Measurements from ENCODE around the gene CHST1. TPM values are rescaled to one million over a fixed set of nuclear protein-coding genes. Genes with fewer than 3 reads are reported as not detected.
A peak's percentile ranks its signal among the peaks of the same experiment; 100 is the strongest.

The CHST1 gene
- polyA plus RNA-seq, 1 donor: 3.0 TPM

DNA sequence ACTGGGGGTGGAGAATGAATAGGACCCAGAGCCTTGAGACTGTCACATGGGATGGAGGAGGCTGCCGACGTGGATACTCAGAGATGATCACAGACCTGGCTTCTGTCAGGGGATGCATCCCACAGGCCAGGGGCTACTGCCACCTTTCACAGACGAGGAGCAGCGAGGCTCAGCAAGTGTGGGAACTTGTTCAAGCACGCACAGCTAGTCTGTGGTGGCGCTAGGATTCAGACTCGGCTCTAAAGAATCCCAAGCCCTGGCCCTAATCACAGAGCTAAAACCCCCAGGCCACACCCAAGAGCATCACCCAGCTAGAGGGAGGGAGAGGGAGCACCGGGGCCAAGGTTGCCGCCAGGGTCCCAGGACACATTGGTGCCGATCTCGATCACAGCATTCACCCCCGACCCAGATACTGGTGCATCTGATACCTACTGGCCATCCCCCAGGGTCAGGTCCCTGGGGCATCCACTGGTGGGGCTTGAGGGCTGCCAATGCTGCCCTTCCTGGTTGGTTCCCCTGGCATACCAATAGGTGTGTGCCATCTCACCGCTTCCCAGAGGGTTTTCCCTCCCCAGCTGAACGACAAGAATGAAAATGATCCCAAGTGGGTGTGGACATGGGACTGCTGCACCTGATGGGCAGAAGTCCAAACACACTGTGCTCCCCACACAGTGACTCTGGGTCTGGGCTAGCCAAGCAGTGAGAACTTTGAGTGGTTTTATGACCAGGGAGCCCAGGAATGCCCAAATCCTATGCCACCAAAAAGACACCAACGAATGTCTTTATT, 6.2 kb downstream of the CHST1 start:
- Histone ChIP-seq H3K36me3 (ENCODE audit: control insufficient read depth, insufficient read depth, low read length) (no peaks in the 10 kb centered on the region), H3K27ac (ENCODE audit: low read length) (peak overlapping the region; percentile 33), H3K27me3 (ENCODE audit: control insufficient read depth, insufficient read depth, low read length) (peaks cover 67% of the 10 kb centered on the region), H3K4me1 (ENCODE audit: control insufficient read depth, insufficient read depth, low read length) (peaks cover 17% of the 10 kb centered on the region), H3K9me3 (ENCODE audit: control insufficient read depth, low read depth, low read length) (peaks cover 2% of the 10 kb centered on the region), H3K4me3 (ENCODE audit: low read length) (no peak overlapping the region)
- no CpG with 5 or more reads among the region's 15 CpGs for WGBS (ENCODE audit: insufficient coverage, low lambda C conversion rate)
- DNase-seq: no peak

DNA sequence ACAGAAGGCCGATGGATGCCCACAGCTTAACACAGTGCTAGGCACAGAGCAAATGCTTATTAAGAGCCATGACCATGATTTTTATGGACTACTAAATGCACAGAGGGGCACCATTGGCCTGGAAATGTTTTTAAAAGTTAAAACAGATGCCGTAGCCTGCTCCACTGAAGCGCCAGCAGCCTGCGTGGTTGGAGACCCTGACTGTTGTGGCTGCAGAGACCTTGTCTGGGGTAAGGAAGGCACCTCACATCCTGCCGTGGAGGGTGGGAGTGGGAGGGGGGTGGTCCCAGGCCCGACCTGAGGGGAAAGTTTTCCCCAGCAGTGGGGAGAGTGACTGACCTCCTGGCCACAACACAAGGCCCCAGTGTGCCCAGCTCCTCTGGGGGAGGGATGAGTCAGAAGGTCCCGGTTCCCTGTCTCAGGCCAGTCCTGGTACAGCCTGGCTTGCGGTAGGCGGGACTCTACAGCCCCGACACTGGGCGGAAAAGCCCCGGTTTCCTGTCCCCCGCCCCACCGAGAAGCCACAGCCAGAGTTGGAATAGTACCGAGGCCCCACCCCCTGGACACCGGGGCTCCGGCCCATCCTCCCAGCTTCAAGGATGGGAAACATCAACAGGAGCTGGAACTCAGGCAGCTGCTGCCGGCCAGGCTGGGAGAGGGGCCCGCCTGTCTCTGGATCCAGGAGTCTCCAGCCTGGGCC, 7.0 kb downstream of the CHST1 start:
- peaks cover 59% of the 10 kb centered on the region for H3K27me3 ChIP-seq (ENCODE audit: control insufficient read depth, insufficient read depth, low read length)

DNA sequence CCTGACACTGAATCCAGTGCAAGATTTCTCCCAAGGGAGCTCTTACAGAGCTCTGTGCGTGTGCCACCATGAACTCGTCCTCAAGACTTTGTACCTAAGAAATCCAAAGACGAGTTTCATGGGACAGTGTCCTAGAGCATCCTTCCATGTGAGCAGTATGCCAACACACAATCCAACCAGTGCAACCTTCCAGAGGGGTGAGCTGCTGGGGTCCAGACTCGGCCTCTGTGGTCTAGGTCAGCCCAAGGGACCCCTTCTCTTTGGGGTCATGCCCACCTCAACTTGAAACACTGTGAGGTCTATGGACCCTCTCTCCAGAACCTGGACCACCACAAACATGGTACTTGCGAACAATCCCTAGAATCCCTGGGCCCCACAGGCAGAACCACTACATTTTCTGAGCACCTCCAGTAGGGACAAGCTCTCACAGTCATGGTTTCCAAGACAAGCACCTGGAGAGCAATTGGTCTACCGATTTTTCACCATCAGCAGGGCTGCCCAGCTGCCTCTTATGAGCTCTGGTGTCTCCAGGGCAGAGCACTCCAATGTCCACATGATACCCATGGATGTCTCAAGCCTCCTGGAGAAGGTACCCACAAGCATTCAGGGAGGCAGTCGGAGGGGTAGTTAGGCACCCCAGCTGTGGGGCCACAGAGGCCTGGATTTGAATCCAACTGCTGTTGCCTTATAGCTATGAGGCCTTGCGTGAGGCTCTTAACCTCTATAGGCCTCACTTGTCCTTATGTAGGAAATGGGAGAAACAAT, 7.7 kb downstream of the CHST1 start:
- Histone ChIP-seq H3K4me1 (ENCODE audit: control insufficient read depth, insufficient read depth, low read length) (peaks cover 6% of the 10 kb centered on the region), H3K36me3 (ENCODE audit: control insufficient read depth, insufficient read depth, low read length) (no peaks in the 10 kb centered on the region), H3K9me3 (ENCODE audit: control insufficient read depth, low read depth, low read length) (peaks cover 2% of the 10 kb centered on the region), H3K4me3 (ENCODE audit: low read length) (no peak overlapping the region), H3K27me3 (ENCODE audit: control insufficient read depth, insufficient read depth, low read length) (peaks cover 54% of the 10 kb centered on the region), H3K27ac (ENCODE audit: low read length) (no peak overlapping the region)
- DNase-seq: no peak
- WGBS (ENCODE audit: insufficient coverage, low lambda C conversion rate): no CpG with 5 or more reads among the region's 8 CpGs

More for the DNA sequence above, 7.0 kb downstream of the CHST1 start:
- H3K27ac ChIP-seq (ENCODE audit: low read length): peak overlapping the region; percentile 33
- H3K4me3 ChIP-seq (ENCODE audit: low read length): no peak overlapping the region
- peak; percentile 39 to 58 for DNase-seq
- WGBS (ENCODE audit: insufficient coverage, low lambda C conversion rate): no CpG with 5 or more reads among the region's 19 CpGs
- peaks cover 2% of the 10 kb centered on the region for H3K9me3 ChIP-seq (ENCODE audit: control insufficient read depth, low read depth, low read length)
- no peaks in the 10 kb centered on the region for H3K36me3 ChIP-seq (ENCODE audit: control insufficient read depth, insufficient read depth, low read length)
- peaks cover 10% of the 10 kb centered on the region for H3K4me1 ChIP-seq (ENCODE audit: control insufficient read depth, insufficient read depth, low read length)

DNA sequence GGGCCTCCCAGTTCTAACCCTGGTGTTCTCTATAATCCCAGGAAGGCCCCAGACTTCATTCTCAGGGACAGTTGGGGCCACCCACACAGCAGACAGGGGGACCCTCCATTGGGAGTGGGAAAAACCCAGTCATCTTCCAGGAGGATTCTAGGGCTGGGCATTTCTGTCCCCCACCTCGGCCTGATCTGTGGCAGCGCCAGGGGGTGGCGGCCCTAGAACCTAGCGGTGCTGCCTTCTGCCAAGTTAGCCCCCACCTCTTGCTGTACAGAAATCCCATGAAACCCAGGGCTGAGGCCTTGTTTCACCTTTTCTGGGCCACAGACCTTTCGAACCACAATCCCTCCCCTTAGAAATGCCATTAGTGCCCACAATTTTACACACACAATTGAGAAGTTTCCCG, 9.6 kb downstream of the CHST1 start:
- no peak for DNase-seq
- Histone ChIP-seq H3K36me3 (ENCODE audit: control insufficient read depth, insufficient read depth, low read length) (no peaks in the 10 kb centered on the region), H3K27me3 (ENCODE audit: control insufficient read depth, insufficient read depth, low read length) (peaks cover 49% of the 10 kb centered on the region), H3K4me1 (ENCODE audit: control insufficient read depth, insufficient read depth, low read length) (peaks cover 6% of the 10 kb centered on the region), H3K9me3 (ENCODE audit: control insufficient read depth, low read depth, low read length) (peaks cover 2% of the 10 kb centered on the region), H3K27ac (ENCODE audit: low read length) (no peak overlapping the region), H3K4me3 (ENCODE audit: low read length) (no peak overlapping the region)
- 88% methylated on average over 1 of the region's 6 CpGs for WGBS (ENCODE audit: insufficient coverage, low lambda C conversion rate)

DNA sequence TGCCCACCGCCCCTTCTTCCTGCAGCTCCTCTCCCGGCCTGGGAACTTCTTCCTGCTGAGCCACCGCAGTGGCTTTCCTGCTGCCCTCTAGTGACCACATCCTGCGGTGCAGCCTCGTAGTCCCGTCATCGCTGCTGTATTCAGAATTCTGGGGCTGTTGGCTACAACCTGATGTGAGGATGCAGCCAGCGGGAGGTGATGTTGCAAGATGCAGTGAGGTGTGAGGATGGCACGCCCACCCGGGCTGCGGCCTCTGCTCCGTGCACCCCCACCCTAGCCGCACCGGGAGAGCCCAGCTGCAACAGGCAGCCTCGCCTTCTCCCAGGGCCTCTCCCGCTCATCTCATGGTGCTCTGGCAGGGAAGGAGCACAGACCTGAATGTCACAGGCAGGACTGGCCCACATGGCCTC, 10.1 kb downstream of the CHST1 start:
- peak; percentile 41 to 49 for DNase-seq
- H3K4me1 ChIP-seq (ENCODE audit: control insufficient read depth, insufficient read depth, low read length): peaks cover 6% of the 10 kb centered on the region
- H3K9me3 ChIP-seq (ENCODE audit: control insufficient read depth, low read depth, low read length): peaks cover 6% of the 10 kb centered on the region
- no CpG with 5 or more reads among the region's 16 CpGs for WGBS (ENCODE audit: insufficient coverage, low lambda C conversion rate)
- no peak overlapping the region for H3K27ac ChIP-seq (ENCODE audit: low read length)
- H3K4me3 ChIP-seq (ENCODE audit: low read length): no peak overlapping the region
- H3K27me3 ChIP-seq (ENCODE audit: control insufficient read depth, insufficient read depth, low read length): peaks cover 45% of the 10 kb centered on the region
- no peaks in the 10 kb centered on the region for H3K36me3 ChIP-seq (ENCODE audit: control insufficient read depth, insufficient read depth, low read length)

DNA sequence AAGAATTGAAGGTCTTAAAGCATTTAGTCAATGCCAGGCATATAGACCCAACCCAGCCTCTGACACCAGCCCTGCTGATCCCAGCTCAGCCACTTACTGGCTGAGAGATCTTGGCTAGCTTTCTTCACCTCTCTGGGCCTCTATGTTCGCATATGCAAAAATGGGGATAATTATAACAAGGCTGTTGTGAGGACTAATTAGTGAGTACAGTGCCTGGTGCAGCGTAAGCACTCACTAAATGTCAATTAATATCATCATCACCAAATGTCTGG, 10.5 kb downstream of the CHST1 start:
- no peaks in the 10 kb centered on the region for H3K36me3 ChIP-seq (ENCODE audit: control insufficient read depth, insufficient read depth, low read length)
- no CpG with 5 or more reads among the region's 2 CpGs for WGBS (ENCODE audit: insufficient coverage, low lambda C conversion rate)
- no peak overlapping the region for H3K27ac ChIP-seq (ENCODE audit: low read length)
- H3K4me3 ChIP-seq (ENCODE audit: low read length): no peak overlapping the region
- peaks cover 10% of the 10 kb centered on the region for H3K9me3 ChIP-seq (ENCODE audit: control insufficient read depth, low read depth, low read length)
- H3K4me1 ChIP-seq (ENCODE audit: control insufficient read depth, insufficient read depth, low read length): peaks cover 6% of the 10 kb centered on the region
- peaks cover 45% of the 10 kb centered on the region for H3K27me3 ChIP-seq (ENCODE audit: control insufficient read depth, insufficient read depth, low read length)
- DNase-seq: no peak

DNA sequence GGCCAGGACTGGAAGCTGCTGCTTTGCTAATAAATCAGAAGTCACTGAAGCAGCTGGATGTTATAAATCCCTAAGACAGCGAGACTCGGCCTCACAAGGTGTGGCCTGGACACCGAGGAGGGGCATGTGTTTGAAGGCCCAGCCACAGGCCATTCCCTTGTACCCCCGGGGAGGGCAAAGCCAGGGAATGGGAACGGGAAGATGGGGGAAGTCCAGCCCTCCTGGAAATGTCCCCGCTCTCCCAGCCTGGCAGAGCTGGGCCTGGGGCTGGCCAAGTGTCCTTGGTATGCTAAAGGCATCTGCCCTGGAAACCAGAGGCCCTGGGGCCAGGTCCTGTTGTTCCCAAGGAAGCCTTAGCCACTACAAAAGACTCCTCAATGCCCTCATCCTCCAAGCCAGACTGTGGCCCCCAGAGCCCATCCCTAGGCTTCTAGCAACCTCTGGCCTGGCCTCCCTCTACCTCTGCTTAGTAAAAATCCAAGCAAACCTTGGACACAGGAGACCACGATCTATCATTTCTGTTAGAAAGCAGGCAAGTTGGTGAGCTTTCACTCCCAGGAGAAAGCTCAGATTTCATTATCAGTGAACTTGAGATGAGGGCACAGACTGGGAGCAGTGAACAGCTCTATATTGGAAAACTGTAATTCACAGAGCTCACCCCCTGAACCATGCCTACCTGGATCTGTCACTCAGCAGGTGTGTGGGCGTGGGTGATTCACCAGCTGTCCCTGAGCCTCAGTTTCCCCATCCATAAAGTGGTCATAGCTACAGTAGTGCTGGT, 11.0 kb downstream of the CHST1 start:
- Histone ChIP-seq H3K27ac (ENCODE audit: low read length) (no peak overlapping the region), H3K27me3 (ENCODE audit: control insufficient read depth, insufficient read depth, low read length) (peaks cover 43% of the 10 kb centered on the region), H3K4me3 (ENCODE audit: low read length) (no peak overlapping the region), H3K9me3 (ENCODE audit: control insufficient read depth, low read depth, low read length) (peaks cover 14% of the 10 kb centered on the region), H3K36me3 (ENCODE audit: control insufficient read depth, insufficient read depth, low read length) (no peaks in the 10 kb centered on the region), H3K4me1 (ENCODE audit: control insufficient read depth, insufficient read depth, low read length) (peaks cover 6% of the 10 kb centered on the region)
- DNase-seq: no peak
- WGBS (ENCODE audit: insufficient coverage, low lambda C conversion rate): no CpG with 5 or more reads among the region's 8 CpGs

DNA sequence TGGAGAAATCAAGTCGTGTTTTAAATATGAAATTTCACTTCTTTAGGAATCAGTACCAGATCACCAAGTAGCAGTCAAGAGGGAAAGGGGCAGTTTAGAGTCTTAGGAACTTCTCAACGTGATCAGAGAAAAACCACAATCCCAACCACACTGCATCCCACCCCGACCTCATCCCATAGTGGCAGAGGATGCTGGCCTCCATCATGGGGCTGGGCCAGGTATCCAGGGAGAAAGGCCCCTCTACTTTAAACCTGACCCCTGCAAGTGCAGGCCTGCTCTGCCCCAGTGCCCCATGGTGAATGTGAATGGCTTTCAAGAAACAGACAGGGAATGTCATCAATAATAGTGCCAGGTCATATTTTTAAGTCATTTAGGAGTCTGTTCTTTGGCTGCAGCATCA, 12.1 kb downstream of the CHST1 start:
- no peak overlapping the region for H3K4me3 ChIP-seq (ENCODE audit: low read length)
- no CpG with 5 or more reads among the region's 3 CpGs for WGBS (ENCODE audit: insufficient coverage, low lambda C conversion rate)
- H3K36me3 ChIP-seq (ENCODE audit: control insufficient read depth, insufficient read depth, low read length): no peaks in the 10 kb centered on the region
- no peak for DNase-seq
- no peak overlapping the region for H3K27ac ChIP-seq (ENCODE audit: low read length)
- H3K27me3 ChIP-seq (ENCODE audit: control insufficient read depth, insufficient read depth, low read length): peaks cover 32% of the 10 kb centered on the region
- H3K9me3 ChIP-seq (ENCODE audit: control insufficient read depth, low read depth, low read length): peaks cover 14% of the 10 kb centered on the region
- H3K4me1 ChIP-seq (ENCODE audit: control insufficient read depth, insufficient read depth, low read length): peaks cover 2% of the 10 kb centered on the region

DNA sequence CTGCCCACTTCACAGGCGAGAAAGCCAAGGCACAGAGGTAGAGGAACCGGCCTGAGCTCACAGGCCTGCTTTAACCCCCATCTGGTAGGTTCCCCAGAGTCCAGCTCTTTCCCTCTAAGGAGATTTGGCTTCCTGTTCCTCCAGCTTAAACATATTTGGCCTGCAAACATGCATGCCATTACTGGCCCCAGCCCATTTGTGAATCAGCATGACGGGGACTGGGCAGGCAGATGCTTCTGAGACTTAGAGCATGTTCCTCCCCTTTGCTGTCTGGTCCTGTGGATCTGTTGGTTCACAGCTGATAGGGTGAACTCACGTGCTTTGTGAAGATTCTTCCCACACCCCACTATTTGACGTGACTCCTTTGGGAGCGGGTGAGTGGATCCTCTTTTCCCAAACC, 12.6 kb downstream of the CHST1 start:
- H3K9me3 ChIP-seq (ENCODE audit: control insufficient read depth, low read depth, low read length): peaks cover 14% of the 10 kb centered on the region
- DNase-seq: no peak
- no peak overlapping the region for H3K27ac ChIP-seq (ENCODE audit: low read length)
- no peaks in the 10 kb centered on the region for H3K36me3 ChIP-seq (ENCODE audit: control insufficient read depth, insufficient read depth, low read length)
- H3K4me3 ChIP-seq (ENCODE audit: low read length): no peak overlapping the region
- H3K27me3 ChIP-seq (ENCODE audit: control insufficient read depth, insufficient read depth, low read length): peaks cover 30% of the 10 kb centered on the region
- no peaks in the 10 kb centered on the region for H3K4me1 ChIP-seq (ENCODE audit: control insufficient read depth, insufficient read depth, low read length)
- WGBS (ENCODE audit: insufficient coverage, low lambda C conversion rate): 80% methylated on average over 2 of the region's 6 CpGs
